ENCODE results near the gene GPATCH8. TPM values are rescaled to one million over a fixed set of nuclear protein-coding genes. Genes with fewer than 3 reads are reported as not detected.
A peak's percentile ranks its signal among the peaks of the same experiment; 100 is the strongest.
"Not testable (repeated sequence)": the region's sequence is repeated elsewhere in the genome, so short reads cannot be mapped to it uniquely, and the experiment has no call there.

The GPATCH8 gene
- total RNA-seq, 2 experiments from 2014 or later, result 56.8 to 57.6 TPM

- Mint-ChIP-seq H3K4me3 (no peak overlapping the region), H3K27me3 (peaks cover 4% of the 10 kb centered on the region)
- ATAC-seq (ENCODE audit: low read depth), result no peak
These were observed 36.5 kb upstream of the GPATCH8 start for GRCh38 chr17:44539673-44540072.

GRCh38 chr17:44537922-44538321 lies 34.7 kb upstream of the GPATCH8 start:
- ATAC-seq (ENCODE audit: low read depth); H3K4me1 Mint-ChIP-seq; DNase-seq; H3K27ac Mint-ChIP-seq; POLR2A ChIA-PET; H3K9me3 Mint-ChIP-seq; H3K4me3 Mint-ChIP-seq; H3K36me3 Mint-ChIP-seq; H3K27me3 Mint-ChIP-seq: not testable (repeated sequence)

More at GRCh38 chr17:44539673-44540072, 36.5 kb upstream of the GPATCH8 start:
- POLR2A ChIA-PET, result no interaction called here
- H3K27ac Mint-ChIP-seq, result no peak overlapping the region
- no peaks in the 10 kb centered on the region for H3K9me3 Mint-ChIP-seq
- no peak for DNase-seq
- no peaks in the 10 kb centered on the region for H3K36me3 Mint-ChIP-seq
- no peaks in the 10 kb centered on the region for H3K4me1 Mint-ChIP-seq

GRCh38 chr17:44536090-44536953 lies 33.1 kb upstream of the GPATCH8 start:
- H3K27me3 Mint-ChIP-seq, result peaks cover 9% of the 10 kb centered on the region
- ATAC-seq (ENCODE audit: low read depth), result no peak

GRCh38 chr17:44533533-44534246 lies 30.5 kb upstream of the GPATCH8 start:
- Mint-ChIP-seq H3K4me3 (no peak overlapping the region), H3K27ac (no peak overlapping the region), H3K4me1 (peaks cover 5% of the 10 kb centered on the region), H3K9me3 (no peaks in the 10 kb centered on the region), H3K27me3 (peaks cover 11% of the 10 kb centered on the region), H3K36me3 (no peaks in the 10 kb centered on the region)
- ATAC-seq (ENCODE audit: low read depth) (peak; percentile 83), DNase-seq (peak; percentile 89)
- POLR2A ChIA-PET, result no interaction called here

More at GRCh38 chr17:44536090-44536953, 33.1 kb upstream of the GPATCH8 start:
- DNase-seq, result no peak
- POLR2A ChIA-PET, result no interaction called here
- peaks cover 5% of the 10 kb centered on the region for H3K4me1 Mint-ChIP-seq
- no peak overlapping the region for H3K4me3 Mint-ChIP-seq
- no peaks in the 10 kb centered on the region for H3K36me3 Mint-ChIP-seq
- H3K27ac Mint-ChIP-seq, result no peak overlapping the region
- H3K9me3 Mint-ChIP-seq, result no peaks in the 10 kb centered on the region

- Mint-ChIP-seq H3K27ac (no peak overlapping the region), H3K9me3 (peaks cover 2% of the 10 kb centered on the region), H3K4me3 (no peak overlapping the region), H3K36me3 (no peaks in the 10 kb centered on the region), H3K27me3 (peaks cover 7% of the 10 kb centered on the region), H3K4me1 (peaks cover 5% of the 10 kb centered on the region)
- DNase-seq (no peak), ATAC-seq (ENCODE audit: low read depth) (no peak)
- POLR2A ChIA-PET, result no interaction called here
These were observed 27.8 kb upstream of the GPATCH8 start for GRCh38 chr17:44530896-44531418.

GRCh38 chr17:44529864-44530263 lies 26.7 kb upstream of the GPATCH8 start:
- POLR2A ChIA-PET, result no interaction called here
- Mint-ChIP-seq H3K9me3 (peaks cover 2% of the 10 kb centered on the region), H3K36me3 (no peaks in the 10 kb centered on the region), H3K27me3 (peaks cover 7% of the 10 kb centered on the region), H3K4me1 (peaks cover 5% of the 10 kb centered on the region), H3K27ac (no peak overlapping the region), H3K4me3 (no peak overlapping the region)
- DNase-seq, result no peak
- ATAC-seq (ENCODE audit: low read depth), result no peak

DNA sequence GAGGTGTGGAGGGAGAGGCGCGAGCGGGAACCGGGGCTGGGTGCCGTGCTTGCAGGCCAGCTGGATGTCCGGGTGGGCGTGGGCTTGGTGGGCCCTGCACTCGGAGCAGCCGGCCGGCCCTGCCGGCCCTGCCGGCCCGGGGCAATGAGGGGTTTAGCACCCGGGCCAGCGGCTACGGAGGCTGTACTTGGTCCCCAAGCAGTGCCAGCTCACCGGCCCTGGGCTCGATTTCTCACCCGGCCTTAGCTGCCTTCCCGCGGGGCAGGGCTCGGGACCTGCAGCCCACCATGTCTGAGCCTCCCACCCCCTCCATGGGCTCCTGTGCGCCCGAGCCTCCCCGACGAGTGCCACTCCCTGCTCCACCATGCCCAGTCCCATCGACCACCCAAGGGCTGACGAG lies 24.7 kb upstream of the GPATCH8 start:
- ATAC-seq (ENCODE audit: low read depth) (no peak), DNase-seq (no peak)
- Mint-ChIP-seq H3K4me1 (no peaks in the 10 kb centered on the region), H3K36me3 (no peaks in the 10 kb centered on the region), H3K27ac (no peak overlapping the region), H3K4me3 (no peak overlapping the region), H3K27me3 (peaks cover 7% of the 10 kb centered on the region), H3K9me3 (peaks cover 2% of the 10 kb centered on the region)
- POLR2A ChIA-PET, result no interaction called here

GRCh38 chr17:44527102-44527501 lies 23.9 kb upstream of the GPATCH8 start:
- no peaks in the 10 kb centered on the region for H3K36me3 Mint-ChIP-seq
- peaks cover 6% of the 10 kb centered on the region for H3K27me3 Mint-ChIP-seq
- no peak overlapping the region for H3K27ac Mint-ChIP-seq
- DNase-seq, result no peak
- no peaks in the 10 kb centered on the region for H3K4me1 Mint-ChIP-seq
- no peak overlapping the region for H3K4me3 Mint-ChIP-seq
- H3K9me3 Mint-ChIP-seq, result peaks cover 2% of the 10 kb centered on the region
- POLR2A ChIA-PET, result no interaction called here
- ATAC-seq (ENCODE audit: low read depth), result no peak

DNA sequence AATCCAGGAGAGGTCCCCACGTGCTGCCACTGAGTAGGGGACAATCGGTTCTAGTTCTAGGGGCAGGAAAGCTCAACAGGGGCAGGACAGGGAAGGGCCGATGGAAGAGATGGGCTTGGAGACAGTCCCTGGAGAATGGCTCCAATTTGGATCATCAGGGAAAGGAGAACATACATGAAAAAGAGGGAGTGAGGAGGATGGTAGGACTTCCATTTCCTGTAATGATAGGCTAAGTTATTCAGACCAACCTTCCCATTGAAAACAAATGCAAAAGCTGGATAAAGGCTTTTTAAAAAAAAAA lies 20.4 kb upstream of the GPATCH8 start:
- POLR2A ChIA-PET, result interaction anchor here (1.9 kb wide), 1 partner anchor 20 kb away, joined by 6 read pairs; the partner anchor contains the start of gene GPATCH8
- no peak overlapping the region for H3K4me3 Mint-ChIP-seq
- peaks cover 2% of the 10 kb centered on the region for H3K9me3 Mint-ChIP-seq

GRCh38 chr17:44522883-44523671 lies 19.9 kb upstream of the GPATCH8 start:
- H3K9me3 Mint-ChIP-seq, result peaks cover 2% of the 10 kb centered on the region
- H3K27ac Mint-ChIP-seq, result no peak overlapping the region
- POLR2A ChIA-PET, result interaction anchor here (1.9 kb wide), 1 partner anchor 19 kb away, joined by 6 read pairs; the partner anchor contains the start of gene GPATCH8
- no peaks in the 10 kb centered on the region for H3K4me1 Mint-ChIP-seq
- no peak overlapping the region for H3K4me3 Mint-ChIP-seq
- H3K27me3 Mint-ChIP-seq, result peaks cover 17% of the 10 kb centered on the region
- no peaks in the 10 kb centered on the region for H3K36me3 Mint-ChIP-seq
- DNase-seq (peak; percentile 67), ATAC-seq (ENCODE audit: low read depth) (peak; percentile 70)

More for the DNA sequence above, 20.4 kb upstream of the GPATCH8 start:
- Mint-ChIP-seq H3K27me3 (peaks cover 17% of the 10 kb centered on the region), H3K4me1 (no peaks in the 10 kb centered on the region), H3K27ac (no peak overlapping the region), H3K36me3 (no peaks in the 10 kb centered on the region)
- DNase-seq (no peak), ATAC-seq (ENCODE audit: low read depth) (no peak)

DNA sequence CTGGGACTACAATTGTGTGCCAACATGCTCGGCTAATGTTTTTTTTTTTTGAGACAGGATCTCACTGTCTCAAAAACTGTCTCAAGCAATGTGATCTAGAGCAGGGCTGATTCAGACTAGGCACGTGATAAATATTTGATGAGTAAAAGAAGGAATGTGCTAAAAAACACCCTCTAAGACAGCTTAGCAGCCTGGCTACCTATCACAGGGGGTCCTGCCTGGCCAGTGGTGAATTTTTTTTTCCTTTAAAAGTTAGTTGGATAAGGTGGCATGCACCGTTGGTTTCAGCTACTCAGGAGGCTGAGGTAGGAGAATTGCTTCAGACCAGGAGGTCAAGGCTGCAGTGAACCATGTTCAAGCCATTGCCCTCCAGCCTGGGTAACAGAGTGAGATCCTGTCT lies 14.8 kb upstream of the GPATCH8 start:
- Mint-ChIP-seq H3K4me1 (no peaks in the 10 kb centered on the region), H3K36me3 (no peaks in the 10 kb centered on the region), H3K4me3 (no peak overlapping the region), H3K9me3 (no peaks in the 10 kb centered on the region), H3K27me3 (peaks cover 25% of the 10 kb centered on the region), H3K27ac (no peak overlapping the region)
- ATAC-seq (ENCODE audit: low read depth) (no peak), DNase-seq (no peak)
- POLR2A ChIA-PET, result no interaction called here

- DNase-seq; H3K9me3 Mint-ChIP-seq; H3K4me1 Mint-ChIP-seq; H3K27ac Mint-ChIP-seq; ATAC-seq (ENCODE audit: low read depth); POLR2A ChIA-PET; H3K27me3 Mint-ChIP-seq; H3K4me3 Mint-ChIP-seq; H3K36me3 Mint-ChIP-seq: not testable (repeated sequence)
These were observed 8.3 kb upstream of the GPATCH8 start for GRCh38 chr17:44511241-44512134.
